HG03280 (cell line): ENCODE measurements around the gene CDNF.
"Not testable (repeated sequence)": the region's sequence is repeated elsewhere in the genome, so short reads cannot be mapped to it uniquely, and the experiment has no call there.

Source experiments
- ATAC-seq: cut with Tn5 transposase; IDR thresholded peaks from one replicate; pipeline ENCODE4 v1.9.1; 2021; ENCODE audit warnings: mild to moderate bottlenecking, moderate library complexity; ENCODE audit not compliant: unreplicated experiment

Gene CDNF

DNA sequence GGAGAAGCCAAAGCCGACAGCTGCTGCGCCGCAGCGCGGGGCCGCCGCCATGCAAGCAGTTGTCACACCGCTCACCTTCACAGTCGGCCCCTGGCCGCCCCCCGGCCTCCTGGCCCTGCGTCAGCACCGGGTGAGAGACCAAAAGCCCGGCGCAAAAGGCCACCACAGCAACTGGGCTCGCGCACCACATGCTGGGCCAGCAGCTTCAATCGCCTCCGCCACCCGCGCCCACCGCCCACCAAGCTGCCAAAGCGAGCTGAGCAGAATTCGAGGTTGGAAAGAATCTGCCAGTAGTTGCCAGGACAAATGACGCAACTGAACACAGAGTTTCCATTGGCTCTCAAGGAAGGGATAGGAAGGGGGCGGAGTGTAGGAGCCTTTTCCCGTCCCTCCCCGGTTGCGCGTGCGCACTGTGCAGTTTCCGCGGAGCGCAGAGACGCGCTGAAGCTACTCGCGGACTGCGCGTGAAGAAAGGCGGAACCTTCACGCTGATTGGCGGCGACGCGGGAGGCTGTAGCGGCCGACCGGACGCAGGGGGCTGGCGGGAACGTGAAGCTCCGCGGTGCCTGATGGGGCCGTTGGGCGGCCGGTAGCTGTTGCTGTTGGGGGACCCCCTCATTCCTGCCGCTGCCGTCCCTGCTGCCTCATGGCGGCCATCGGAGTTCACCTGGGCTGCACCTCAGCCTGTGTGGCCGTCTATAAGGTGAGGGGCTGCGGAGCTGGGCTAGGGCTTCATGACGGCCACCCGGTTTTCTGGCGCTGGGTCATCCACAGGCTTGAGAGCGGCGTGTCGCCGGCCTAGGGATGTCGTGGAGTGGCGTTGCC is at the start of gene CDNF, which contains the start of the genes HSPA14 and MSANTD7:
TSS of gene CDNF (minus strand) at position 281 of the 825 bp plus-strand sequence. CDS start at position 190, 91 bp downstream.
TSS of gene HSPA14 (plus strand) at position 550 of the 825 bp plus-strand sequence. CDS start at position 647, 97 bp downstream.
TSS of gene MSANTD7 (plus strand) at position 550 of the 825 bp plus-strand sequence. CDS start 3,979 bp downstream, outside the sequence.
- peak; percentile 94 for ATAC-seq

DNA sequence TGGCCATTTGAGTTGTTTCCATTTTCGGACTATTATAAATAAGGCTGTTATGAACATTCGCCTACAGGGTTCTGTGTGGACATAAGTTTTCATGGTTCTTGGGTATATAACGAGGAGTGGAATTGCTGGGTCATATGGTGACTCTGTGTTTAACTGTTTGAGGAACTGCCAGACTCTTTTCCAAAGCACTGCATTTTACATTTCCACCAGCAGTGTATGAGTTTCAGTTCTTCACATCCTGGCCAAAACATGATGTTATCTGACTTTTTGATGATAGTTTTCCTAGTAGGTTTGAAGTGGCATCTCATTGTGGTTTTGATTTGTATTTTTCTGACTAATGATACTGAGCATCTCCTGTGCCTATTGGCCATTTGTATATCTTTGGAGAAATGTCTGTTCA is 46.2 kb upstream of the CDNF start:
- ATAC-seq = no peak

DNA sequence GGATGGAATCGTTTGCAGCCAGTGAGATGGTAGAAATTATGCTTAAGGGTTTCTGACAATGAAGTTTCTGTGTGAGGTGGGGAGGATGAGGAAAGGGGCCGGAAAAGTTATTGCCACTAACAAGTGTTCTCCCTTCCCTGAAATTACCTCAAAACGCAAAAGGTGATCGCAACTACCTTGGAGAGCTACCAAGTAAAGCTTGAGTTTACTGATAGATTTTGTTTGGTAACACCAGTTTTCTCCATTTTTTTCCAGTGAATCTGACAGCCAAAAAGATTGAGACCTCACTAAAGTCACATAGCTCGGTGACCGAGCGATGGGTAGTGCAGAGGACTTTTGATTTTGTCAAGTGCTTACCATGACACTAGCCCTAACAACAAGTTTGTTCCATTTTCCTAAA is 42.4 kb upstream of the CDNF start:
- no peak for ATAC-seq

DNA sequence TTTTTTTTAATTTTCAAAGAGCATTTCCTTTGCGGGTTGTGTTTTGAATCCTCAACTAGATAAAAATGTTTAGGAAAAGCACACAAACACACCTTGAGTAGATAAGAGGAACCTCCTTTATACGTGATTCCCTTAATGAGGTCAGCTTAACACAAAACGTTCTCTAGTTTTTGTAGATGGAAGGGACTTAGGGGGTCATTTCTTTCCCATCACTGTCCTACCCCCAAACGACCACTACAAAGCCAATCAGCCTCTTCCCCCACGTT is 42.0 kb upstream of the CDNF start:
- ATAC-seq = no peak

DNA sequence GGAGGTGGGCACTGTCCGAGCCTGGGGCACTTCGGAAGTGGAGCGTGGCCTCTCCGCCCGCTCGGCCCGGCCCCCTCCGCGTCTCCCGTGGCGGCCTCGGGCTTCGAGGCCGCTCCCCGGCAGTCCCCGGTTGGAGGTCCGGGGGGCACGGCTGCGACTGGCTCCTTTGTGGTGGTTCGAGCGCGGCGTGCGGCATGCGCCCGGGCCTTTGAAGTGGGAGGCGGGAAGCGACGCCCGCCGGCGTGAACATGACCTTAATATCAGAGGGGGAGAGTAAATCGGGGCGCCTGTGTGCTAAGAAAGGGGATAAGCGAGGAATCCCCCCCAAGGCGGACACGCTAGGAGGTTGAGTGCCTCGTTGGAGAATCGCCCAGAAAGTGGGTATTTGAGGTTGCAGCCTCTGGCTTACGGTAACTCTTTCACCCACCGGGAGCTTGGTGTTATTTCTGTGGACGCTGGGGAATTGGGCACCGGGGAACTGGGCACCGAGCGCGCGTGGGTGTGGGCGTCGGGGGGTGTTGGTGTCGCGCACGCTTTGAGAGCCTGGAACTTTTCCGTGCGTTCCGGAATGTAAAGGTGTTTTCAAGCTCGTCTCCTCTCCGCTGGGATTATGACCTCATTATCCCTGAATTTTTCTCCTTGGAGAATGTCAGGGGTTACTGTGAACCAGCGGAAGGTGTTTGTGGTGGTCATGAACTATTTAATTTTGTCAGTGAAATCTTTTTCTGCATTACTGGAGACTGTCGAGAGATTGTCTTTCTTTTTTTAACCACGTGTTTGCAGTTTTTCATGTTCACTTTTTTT is 41.5 kb upstream of the CDNF start:
- peak; percentile 13 for ATAC-seq

DNA sequence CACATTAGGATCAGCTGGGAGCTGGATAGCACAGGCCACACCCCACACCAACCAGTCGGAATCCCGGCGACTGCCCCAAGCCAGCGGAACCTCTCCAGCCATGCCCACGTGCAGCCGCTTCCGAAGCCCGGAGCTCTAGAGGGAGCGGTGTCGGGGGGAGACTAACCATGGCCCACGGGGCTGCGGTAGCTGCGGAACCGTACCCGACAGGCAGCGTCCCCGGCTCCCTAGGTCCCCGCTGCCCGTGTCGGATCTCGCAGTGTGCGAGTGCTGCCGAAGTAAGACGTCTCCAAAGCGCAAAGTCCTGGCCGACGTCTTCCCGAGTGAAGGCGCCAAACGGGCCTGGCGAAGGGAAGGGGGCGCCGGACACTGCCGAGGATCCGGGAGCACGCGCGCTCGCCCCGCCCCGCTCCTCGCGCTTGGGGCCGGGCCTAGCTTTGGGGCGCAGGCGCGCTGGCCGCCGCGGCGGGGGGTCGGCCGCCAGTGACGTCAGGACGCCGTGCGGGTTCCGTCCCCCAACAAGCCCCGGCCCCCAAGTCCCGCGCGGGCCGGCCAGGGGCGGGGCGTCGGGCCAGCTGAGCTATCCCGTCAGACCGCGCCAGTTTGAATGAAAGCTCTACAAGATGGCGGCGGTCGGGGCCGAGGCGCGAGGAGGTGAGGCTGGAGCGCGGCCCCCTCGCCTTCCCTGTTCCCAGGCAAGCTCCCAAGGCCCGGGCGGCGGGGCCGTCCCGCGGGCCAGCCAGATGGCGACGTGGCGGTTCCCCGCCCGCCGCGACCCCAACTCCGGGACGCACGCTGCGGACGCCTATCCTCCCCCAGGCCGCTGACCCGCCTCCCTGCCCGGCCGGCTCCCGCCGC is 40.7 kb upstream of the CDNF start, which contains the start of gene SUV39H2:
TSS of gene SUV39H2 (plus strand) at position 601 of the 858 bp plus-strand sequence. CDS start at position 624, 23 bp downstream.
- peak; percentile 94 for ATAC-seq

DNA sequence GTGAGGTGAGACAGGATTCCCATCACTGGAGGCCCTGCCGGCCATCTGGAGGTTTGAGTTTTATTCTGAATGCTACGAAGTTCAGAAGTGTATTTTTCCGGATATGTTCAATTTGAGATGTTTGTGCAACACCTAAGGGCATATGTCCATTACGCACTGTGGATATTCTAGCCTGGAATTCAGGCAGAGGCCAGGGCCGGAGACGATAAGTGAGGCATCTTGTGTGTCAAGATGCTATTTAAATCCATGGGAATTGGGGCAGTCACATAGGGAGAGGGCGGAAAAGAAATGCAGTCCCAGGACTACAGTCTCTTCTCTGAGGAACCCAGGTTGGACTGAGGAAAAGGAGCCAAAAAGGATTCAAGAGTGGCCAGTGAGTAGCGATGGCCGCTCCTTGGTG is 38.9 kb upstream of the CDNF start:
- ATAC-seq = no peak

DNA sequence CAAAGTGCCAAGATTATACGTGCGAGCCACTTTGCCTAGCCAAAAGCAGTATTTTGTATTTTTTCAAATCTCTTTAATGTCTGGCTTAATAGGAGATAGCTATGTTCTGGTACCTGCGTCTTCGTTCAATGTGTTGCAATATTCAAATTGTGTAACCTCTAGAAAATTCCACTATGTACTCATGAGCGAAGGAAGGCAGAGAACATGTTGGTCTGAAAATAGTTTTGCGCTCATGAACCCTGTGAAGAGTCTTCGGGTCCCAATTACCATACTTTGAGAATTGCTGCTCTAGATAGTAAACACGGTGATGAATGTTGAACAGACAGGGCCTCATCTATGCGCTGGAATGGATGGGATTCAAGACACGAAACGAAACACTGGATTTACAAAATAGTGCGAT is 38.1 kb upstream of the CDNF start:
- no peak for ATAC-seq

DNA sequence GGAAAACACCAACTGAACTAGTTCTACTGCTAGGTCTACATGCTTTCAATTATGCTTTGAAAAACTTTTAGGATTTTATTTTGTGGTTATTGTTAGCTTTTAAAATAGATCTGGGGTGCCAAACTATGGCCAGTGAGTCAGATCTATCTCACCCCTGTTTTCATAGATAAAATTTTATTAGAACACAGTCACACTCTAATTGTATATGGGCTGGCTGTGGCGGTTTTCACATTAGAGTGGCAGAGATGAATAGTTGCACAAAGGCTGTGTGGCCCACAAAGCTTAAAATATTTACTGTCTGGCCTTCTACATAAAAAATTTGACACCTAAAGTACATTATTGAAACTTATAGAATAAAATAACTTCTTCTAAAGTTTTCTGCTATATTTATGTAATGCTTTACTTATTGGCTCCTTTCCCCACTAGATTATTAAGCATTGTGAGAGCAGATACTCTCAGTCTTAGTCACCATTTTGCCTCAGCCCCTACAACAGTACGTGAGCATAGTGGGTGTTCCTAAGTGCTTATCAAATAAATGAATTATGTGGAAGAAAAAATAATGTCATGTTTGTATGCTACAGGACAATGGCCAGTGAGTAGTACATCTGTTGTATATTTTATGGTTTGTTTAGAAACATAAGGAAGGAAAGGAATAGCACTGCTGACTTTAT is 35.4 kb upstream of the CDNF start:
- no peak for ATAC-seq

DNA sequence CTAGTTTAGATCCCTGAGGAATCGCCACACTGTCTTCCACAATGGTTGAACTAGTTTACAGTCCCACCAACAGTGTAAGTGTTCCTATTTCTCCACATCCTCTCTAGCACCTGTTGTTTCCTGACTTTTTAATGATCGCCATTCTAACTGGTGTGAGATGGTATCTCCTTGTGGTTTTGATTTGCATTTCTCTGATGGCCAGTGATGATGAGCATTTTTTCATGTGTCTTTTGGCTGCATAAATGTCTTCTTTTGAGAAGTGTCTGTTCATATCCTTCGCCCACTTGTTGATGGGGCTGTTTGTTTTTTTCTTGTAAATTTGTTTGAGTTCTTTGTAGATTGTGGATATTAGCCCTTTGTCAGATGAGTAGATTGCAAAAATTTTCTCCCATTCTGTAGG is 27.0 kb upstream of the CDNF start:
- ATAC-seq = not testable (repeated sequence)

DNA sequence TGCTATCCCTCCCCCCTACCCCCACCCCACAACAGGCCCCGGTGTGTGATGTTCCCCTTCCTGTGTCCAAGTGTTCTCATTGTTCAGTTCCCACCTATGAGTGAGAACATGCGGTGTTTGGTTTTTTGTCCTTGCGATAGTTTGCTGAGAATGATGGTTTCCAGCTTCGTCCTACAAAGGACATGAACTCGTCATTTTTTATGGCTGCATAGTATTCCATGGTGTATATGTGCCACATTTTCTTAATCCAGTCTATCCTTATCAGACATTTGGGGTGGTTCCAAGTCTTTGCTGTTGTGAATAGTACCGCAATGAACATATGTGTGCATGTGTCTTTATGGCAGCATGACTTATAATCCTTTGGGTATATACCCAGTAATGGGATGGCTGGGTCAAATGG is 26.6 kb upstream of the CDNF start:
- not testable (repeated sequence) for ATAC-seq

DNA sequence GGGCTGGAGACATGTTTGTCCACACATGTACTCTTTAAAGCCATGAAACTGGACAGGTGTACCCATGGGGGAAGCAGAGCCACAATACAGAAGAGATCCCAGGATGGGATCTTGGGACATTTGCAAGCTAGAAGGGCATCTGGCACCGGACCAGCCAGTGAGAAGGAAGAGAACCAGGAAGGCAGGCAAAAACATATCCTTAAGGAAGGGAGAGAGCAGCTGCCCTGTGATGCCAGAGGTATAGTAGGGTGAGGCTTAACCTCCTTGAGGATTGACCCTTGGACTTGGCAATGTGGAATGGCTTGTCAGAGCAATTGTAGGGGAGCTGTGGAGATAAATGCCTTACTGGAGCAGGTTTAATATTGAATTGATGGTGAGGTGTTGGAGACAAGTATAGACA is 23.0 kb upstream of the CDNF start:
- no peak for ATAC-seq

DNA sequence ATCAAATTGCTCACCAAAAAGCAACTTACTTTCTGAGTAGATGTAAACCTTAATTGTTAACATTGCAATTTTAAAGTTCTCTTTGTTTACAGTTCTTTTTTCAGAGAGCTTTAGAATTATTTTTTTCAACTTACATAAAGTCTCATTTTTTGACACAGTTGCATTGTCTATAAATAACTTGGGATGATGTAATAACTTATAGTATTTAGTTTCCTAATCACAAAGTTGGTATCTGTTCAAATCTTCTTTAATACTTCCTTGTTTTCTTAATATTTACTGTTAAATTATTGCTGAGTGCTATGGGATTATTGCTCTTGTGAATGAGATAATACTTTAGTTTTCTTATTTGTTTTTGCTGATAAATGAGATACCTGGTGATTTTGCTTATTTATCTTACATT is 21.9 kb upstream of the CDNF start:
- no peak for ATAC-seq

DNA sequence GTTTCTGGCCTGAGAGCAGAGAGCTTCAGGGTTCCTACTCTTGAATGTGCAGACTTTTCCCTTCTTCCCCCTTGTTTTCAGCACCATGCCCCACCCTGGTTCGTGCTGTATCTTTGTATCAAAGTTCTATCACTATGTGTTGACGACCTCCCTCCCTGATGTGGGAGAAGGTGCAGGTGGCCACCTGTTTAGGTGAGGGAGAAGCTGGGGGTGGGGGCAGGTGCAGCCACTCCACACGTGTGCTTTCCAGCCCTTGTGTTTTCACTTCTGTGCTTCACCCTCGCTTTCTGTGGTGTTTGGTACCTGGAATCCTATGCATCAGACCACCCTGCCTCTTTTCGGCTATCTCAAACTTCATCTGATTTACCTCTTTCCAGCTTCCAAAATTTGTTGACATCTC is 21.2 kb upstream of the CDNF start:
- ATAC-seq = no peak

DNA sequence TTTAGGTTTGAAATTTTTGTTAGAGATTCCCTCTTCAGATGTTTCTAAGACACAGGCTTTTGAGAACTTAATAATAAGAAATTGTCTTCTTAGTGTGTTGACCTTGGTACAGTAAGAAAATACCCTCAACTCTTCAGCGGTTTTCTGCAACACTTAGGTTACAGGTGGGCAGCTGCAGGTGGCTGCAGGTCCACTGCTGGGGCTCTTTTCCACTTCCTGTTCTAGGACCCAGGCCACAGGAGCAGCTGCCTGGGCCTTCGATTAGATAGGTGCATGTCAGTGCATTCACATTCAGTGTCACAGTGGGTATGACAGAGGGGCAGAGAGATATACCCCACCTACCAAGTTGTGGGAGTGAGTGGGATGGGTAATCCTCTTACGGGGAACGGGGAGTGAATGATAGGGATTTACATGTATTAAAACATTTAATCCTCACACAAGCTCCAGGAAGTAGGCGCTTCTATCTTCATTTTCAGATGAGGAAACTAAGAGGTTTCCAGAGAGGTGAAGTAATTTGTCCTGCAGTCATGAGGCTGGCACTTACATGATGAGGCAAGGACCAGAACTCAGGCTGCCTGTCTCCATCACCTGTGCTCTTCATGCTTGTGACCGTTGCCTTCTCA is 20.6 kb upstream of the CDNF start:
- no peak for ATAC-seq

DNA sequence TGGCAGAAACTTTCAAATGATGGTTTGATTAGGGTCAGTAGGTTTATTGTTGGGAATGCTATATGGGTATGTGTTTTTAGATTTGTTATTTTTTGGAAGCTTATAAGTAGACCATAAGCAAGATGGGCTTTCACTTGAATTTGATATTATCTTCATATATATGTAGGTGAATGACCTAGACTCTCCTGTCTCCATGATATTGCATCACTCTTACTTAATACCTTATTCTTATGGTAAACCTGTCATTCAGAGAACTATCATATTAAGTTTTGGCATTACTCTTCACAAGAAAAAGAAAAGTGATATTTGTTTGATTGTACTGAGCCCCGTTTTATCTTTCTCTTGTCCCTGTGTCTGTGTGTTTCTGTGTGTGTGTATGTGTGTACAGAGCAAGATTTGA is 17.6 kb upstream of the CDNF start:
- ATAC-seq = no peak

DNA sequence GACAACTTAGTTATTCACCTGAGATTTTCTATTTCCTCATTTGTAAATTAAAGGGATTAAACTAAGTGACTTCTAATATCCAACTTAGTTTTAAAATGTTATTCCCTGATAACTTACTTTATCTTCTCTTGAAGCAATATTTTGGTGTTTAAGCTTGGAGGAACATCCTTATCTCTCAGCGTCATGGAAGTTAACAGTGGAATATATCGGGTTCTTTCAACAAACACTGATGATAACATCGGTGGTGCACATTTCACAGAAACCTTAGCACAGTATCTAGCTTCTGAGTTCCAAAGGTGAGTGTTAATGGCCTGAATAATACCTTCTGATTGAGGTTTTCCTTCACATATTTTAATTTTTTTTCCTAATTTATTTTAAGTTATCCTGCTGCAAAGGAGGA is 14.4 kb upstream of the CDNF start:
- no peak for ATAC-seq

DNA sequence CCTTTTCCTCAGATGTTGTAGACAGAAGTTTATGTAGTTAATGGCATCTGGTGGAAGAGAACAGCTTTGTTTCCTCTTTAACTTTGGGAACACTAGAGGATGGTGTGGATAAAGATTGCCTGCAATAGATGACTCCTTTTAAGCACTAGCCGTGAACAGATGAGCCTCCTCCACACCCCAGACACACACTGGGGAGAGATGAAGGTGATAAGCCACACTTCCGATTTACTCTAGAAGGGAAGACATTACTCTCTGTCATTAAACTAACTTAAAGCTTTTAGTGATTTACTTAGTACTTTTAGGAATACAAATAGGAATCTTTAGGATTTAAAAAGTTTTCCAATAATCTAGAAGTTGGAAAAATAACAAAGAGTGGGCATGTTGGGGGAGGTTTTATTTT is 7.1 kb upstream of the CDNF start:
- ATAC-seq = no peak

DNA sequence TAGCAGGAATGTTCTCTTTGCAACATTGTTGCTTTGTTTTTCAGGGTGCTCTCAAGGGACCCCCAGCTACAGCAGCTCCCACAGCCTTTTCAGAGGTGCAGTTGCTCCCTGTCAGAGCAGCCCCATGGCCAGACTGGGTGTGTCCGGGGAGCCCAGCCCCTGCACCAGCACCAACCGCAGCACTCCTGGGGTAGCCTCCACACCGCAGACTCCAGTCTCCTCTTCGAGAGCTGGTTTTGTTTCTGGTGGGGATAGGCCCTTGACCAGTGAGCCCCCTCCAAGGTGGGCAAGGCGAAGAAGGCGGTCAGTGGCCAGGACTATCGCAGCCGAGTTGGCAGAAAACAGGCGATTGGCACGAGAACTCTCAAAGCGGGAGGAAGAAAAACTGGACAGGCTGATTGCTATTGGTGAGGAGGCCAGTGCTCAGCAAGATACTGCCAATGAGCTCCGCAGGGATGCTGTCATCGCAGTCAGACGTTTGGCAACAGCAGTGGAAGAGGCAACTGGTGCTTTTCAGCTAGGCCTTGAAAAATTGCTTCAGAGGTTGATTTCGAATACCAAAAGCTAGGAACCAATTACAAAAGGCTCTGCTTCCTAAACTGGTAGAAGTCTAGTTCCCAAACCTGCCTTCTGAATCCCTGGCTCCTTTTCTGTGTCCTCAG is 5.6 kb upstream of the CDNF start:
- no peak for ATAC-seq

DNA sequence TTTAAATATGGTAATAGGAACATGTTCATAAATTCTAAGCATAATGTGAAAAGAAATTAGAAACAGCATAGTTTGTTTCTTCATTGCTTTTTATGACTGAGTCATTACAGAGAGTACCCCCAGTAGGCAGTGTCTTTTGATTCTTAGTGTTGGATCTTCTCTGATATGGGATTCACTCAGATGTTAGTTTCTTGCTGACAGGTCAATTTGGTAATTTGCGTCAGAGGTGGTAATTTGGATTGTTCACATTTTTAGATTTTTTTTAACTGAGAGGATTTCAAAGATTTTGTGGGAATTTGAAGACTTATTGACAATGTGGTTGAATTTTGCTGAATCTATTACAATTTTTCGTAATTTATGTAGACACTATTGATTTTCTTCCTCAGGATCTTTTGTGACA is 2.3 kb upstream of the CDNF start:
- no peak for ATAC-seq
